ENCODE results near the gene FAT1.

FAT1 gene

GRCh38 chr4:186724058-186724863 lies 605 bp upstream of the FAT1 start:
- peak; percentile 62 for DNase-seq
- H3K36me3 Mint-ChIP-seq (ENCODE audit: low read depth) = no peaks in the 10 kb centered on the region
- H3K27ac Mint-ChIP-seq = peak overlapping the region; percentile 96
- TF ChIP-seq, protein P1, sequence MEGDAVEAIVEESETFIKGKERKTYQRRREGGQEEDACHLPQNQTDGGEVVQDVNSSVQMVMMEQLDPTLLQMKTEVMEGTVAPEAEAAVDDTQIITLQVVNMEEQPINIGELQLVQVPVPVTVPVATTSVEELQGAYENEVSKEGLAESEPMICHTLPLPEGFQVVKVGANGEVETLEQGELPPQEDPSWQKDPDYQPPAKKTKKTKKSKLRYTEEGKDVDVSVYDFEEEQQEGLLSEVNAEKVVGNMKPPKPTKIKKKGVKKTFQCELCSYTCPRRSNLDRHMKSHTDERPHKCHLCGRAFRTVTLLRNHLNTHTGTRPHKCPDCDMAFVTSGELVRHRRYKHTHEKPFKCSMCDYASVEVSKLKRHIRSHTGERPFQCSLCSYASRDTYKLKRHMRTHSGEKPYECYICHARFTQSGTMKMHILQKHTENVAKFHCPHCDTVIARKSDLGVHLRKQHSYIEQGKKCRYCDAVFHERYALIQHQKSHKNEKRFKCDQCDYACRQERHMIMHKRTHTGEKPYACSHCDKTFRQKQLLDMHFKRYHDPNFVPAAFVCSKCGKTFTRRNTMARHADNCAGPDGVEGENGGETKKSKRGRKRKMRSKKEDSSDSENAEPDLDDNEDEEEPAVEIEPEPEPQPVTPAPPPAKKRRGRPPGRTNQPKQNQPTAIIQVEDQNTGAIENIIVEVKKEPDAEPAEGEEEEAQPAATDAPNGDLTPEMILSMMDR (IDR thresholded peaks at IDR 0.05) = no peak
- H3K4me1 Mint-ChIP-seq = peaks cover 32% of the 10 kb centered on the region
- peaks cover 10% of the 10 kb centered on the region for H3K27me3 Mint-ChIP-seq (ENCODE audit: low read depth, poor library complexity)
- peak overlapping the region; percentile 97 for H3K4me3 Mint-ChIP-seq
- no peaks in the 10 kb centered on the region for H3K9me3 Mint-ChIP-seq

- no peak for DNase-seq
Observed at GRCh38 chr4:186722796-186723291, 812 bp downstream of the FAT1 start.

DNA sequence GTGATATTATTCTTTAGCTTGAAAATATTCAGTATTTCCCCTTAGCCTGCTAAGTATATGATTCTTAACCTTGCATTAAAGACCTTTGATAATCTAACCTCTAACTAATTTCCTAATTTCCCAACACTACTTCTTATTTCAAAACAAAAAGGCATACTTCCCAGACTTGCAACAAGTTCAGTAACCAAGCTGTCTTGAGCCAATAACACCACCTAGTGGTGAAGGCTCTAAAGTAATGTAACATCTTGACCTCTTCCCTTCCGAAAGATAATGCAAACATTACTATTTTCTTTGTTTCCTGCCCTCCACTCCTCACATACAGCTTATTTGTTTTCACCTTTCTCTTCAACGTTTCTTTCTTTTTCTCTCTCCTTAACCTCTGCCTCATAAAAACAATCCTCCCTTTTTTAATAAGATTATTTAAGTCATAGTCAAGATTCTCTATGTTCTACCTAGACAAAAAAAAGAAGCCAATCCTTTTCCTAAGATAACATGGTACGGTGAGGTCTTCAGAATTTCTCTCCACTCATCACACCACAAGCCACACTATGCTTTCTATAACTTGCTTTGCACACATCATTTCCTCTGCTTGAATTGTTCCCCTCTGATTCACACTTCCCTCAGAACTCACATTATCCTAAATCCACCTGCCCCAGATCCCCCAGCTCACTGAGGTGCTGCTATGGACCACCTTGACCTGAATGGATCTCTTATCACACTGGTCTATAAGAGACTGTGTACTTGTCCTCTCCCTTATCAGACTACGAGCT lies 3.5 kb downstream of the FAT1 start:
- H3K27ac Mint-ChIP-seq = no peak overlapping the region
- H3K4me1 Mint-ChIP-seq = peaks cover 11% of the 10 kb centered on the region
- H3K36me3 Mint-ChIP-seq (ENCODE audit: low read depth) = no peaks in the 10 kb centered on the region
- H3K27me3 Mint-ChIP-seq (ENCODE audit: low read depth, poor library complexity) = peaks cover 4% of the 10 kb centered on the region
- H3K4me3 Mint-ChIP-seq = no peak overlapping the region
- no peak for DNase-seq
- TF ChIP-seq, protein P1 (IDR thresholded peaks at IDR 0.05) = no peak
- peaks cover 16% of the 10 kb centered on the region for H3K9me3 Mint-ChIP-seq

More at GRCh38 chr4:186722796-186723291, 812 bp downstream of the FAT1 start:
- H3K9me3 Mint-ChIP-seq = no peaks in the 10 kb centered on the region
- TF ChIP-seq, protein P1 (IDR thresholded peaks at IDR 0.05) = no peak
- peaks cover 21% of the 10 kb centered on the region for H3K4me1 Mint-ChIP-seq
- H3K27ac Mint-ChIP-seq = peak overlapping the region; percentile 51
- peaks cover 5% of the 10 kb centered on the region for H3K27me3 Mint-ChIP-seq (ENCODE audit: low read depth, poor library complexity)
- peak overlapping the region; percentile 94 for H3K4me3 Mint-ChIP-seq
- no peaks in the 10 kb centered on the region for H3K36me3 Mint-ChIP-seq (ENCODE audit: low read depth)

DNA sequence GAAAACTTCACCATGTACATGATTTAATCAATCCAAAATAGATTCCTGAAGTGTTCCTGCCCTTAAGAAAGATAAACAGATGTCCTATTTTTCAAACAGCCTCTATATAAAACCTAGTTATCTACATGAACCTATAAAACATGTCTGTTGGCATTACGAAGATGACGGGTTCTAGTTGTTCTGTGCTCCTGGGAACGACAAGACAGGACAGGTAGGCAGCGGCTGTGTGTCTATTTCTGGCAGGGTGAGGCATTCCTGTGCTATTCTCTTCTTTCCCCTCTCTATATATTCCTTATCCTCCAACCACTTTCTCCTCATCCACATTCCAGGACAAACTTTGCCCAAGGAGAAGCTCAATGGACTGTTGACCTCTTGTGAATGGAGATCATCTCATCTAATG lies 6.1 kb downstream of the FAT1 start:
- H3K36me3 Mint-ChIP-seq (ENCODE audit: low read depth) = peaks cover 21% of the 10 kb centered on the region
- TF ChIP-seq, protein P1 (IDR thresholded peaks at IDR 0.05) = no peak
- peaks cover 41% of the 10 kb centered on the region for H3K9me3 Mint-ChIP-seq
- no peak overlapping the region for H3K4me3 Mint-ChIP-seq
- DNase-seq = no peak
- no peak overlapping the region for H3K27ac Mint-ChIP-seq
- H3K27me3 Mint-ChIP-seq (ENCODE audit: low read depth, poor library complexity) = peaks cover 4% of the 10 kb centered on the region
- peaks cover 7% of the 10 kb centered on the region for H3K4me1 Mint-ChIP-seq

- no peaks in the 10 kb centered on the region for H3K27me3 Mint-ChIP-seq (ENCODE audit: low read depth, poor library complexity)
- peaks cover 49% of the 10 kb centered on the region for H3K9me3 Mint-ChIP-seq
- H3K36me3 Mint-ChIP-seq (ENCODE audit: low read depth) = peaks cover 37% of the 10 kb centered on the region
- H3K27ac Mint-ChIP-seq = no peak overlapping the region
- no peak overlapping the region for H3K4me3 Mint-ChIP-seq
- DNase-seq = no peak
- peaks cover 7% of the 10 kb centered on the region for H3K4me1 Mint-ChIP-seq
- TF ChIP-seq, protein P1 (IDR thresholded peaks at IDR 0.05) = no peak
Observed at GRCh38 chr4:186715077-186715476, 8.6 kb downstream of the FAT1 start.

All from nephron progenitor cell (in vitro differentiated cells).